Stomach (tissue), 19 donors: Measurements from ENCODE around the gene OR1N2. TPM values are rescaled to one million over a fixed set of nuclear protein-coding genes. Genes with fewer than 3 reads are reported as not detected.

Experiments
- DNase-seq, 2 donors: peaks; one replicate each; pipeline versions ENCODE4 v3.0.0 to v3.0.0-alpha.2; 2013 to 2019
- H3K27ac ChIP-seq, 5 donors: fragments of 200-600 bp in 4 of 5; sonication (generic) in 4 of 5; one replicate each; pipeline ENCODE4 v1.5.1; 2013 to 2019; ENCODE audit warnings: mild to moderate bottlenecking in 1 of 5, moderate library complexity in 1 of 5
- H3K27me3 ChIP-seq, 3 donors: fragments of 200-600 bp; sonication (generic); one replicate each; pipeline ENCODE4 v1.5.1; 2017 to 2019; ENCODE audit warnings: mixed run types in 1 of 3
- H3K36me3 ChIP-seq, 4 donors: fragments of 200-600 bp; sonication (generic); 1 replicate in 3 of 4; 2 replicates in 1 of 4; pipeline ENCODE4 v1.5.1; 2016 to 2019
- H3K4me1 ChIP-seq, 4 donors: fragments of 200-600 bp; sonication (generic); one replicate each; pipeline ENCODE4 v1.5.1; 2016 to 2019
- H3K4me3 ChIP-seq, 4 donors: fragments of 200-600 bp; sonication (generic) in 3 of 4; one replicate each; pipeline ENCODE4 v1.5.1; 2016 to 2019; ENCODE audit warnings: mild to moderate bottlenecking in 1 of 4
- H3K9me3 ChIP-seq, 4 donors: fragments of 200-600 bp; sonication (generic); one replicate each; pipeline ENCODE4 v1.5.1; 2016 to 2019
- EP300 ChIP-seq: sonication (generic); formaldehyde crosslinking; IDR thresholded peaks from one replicate; pipeline ENCODE4 v1.6.1; 2017; ENCODE audit warnings: antibody characterized with exemption
- POLR2A ChIP-seq, 4 donors: fragments of 450-650 bp; IDR thresholded peaks; one replicate each; pipeline ENCODE4 v1.6.1; 2016; ENCODE audit warnings: antibody characterized with exemption in 4 of 4, control low read depth in 2 of 4, mild to moderate bottlenecking in 1 of 4, moderate library complexity in 1 of 4
- POLR2AphosphoS5 ChIP-seq, 3 donors: sonication (generic); formaldehyde crosslinking; IDR thresholded peaks; one replicate each; pipeline ENCODE4 v1.6.1; 2016; ENCODE audit warnings: antibody characterized with exemption in 3 of 3
- WGBS, 5 donors: extraction: QIAGEN DNeasy Blood & Tissue Kit in 3 of 5; methylation state at CpG; one replicate each; pipeline versions ENCODE4 v1.1.5 to v1.1.7; 2013 to 2018; 5-methylcytosine and 5-hydroxymethylcytosine counted together
- intact Hi-C: fragments of 100-400 bp; cut with DNase I; formaldehyde crosslinking; loops from one replicate; pipeline ENCODE4 v1.15.1; 2023; ENCODE audit warnings: low total_unique reads
- long read RNA-seq, 10 donors: transcript quantifications; one replicate each; lab custom pipeline, GENCODE V29; 2026
- polyA plus RNA-seq, 3 donors: library from polyadenylated mRNA; stranded (reverse); fragments of 200-250 nt; gene quantifications; one replicate each; pipeline ENCODE4 v1.2.3, GENCODE V29; 2013
- total RNA-seq, 5 donors: library from RNA; depleted of rRNA; stranded (reverse); fragments of >200 nt; gene quantifications; one replicate each; pipeline versions ENCODE4 v1.1.0 to v1.2.3, GENCODE V29; 2014 to 2016
- TF ChIP-seq, protein P1 (sequence below), 7 experiments: fragments of 450-650 bp in 4 of 7; fragments of 200-600 bp in 3 of 7; sonication (generic) in 3 of 7; IDR thresholded peaks; one replicate each; pipeline ENCODE4 v1.5.1; 2016 to 2019; ENCODE audit warnings: antibody characterized with exemption in 7 of 7, control low read depth in 2 of 7, mild to moderate bottlenecking in 1 of 7
- donor health status: healthy with polysubstance abuse.
- donor health status: Bipolar disorder and iron deficiency.
- donor health status: healthy.

The OR1N2 gene, protein sequence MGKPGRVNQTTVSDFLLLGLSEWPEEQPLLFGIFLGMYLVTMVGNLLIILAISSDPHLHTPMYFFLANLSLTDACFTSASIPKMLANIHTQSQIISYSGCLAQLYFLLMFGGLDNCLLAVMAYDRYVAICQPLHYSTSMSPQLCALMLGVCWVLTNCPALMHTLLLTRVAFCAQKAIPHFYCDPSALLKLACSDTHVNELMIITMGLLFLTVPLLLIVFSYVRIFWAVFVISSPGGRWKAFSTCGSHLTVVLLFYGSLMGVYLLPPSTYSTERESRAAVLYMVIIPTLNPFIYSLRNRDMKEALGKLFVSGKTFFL
- total RNA-seq (not detected), polyA plus RNA-seq (not detected)
- long read RNA-seq, donor 1, result 0 reads
- long read RNA-seq, donor 2, result 0 reads
- long read RNA-seq, donor 3, result 0 reads
- long read RNA-seq, donor 4, result 0 reads
- long read RNA-seq, donor 5, result 0 reads
- long read RNA-seq, donor 6, result 0 reads
- long read RNA-seq, donor 7, result 0 reads
- long read RNA-seq, donor 8, result 0 reads
- long read RNA-seq, donor 9, result 0 reads
- long read RNA-seq, donor 10, result 0 reads

DNA sequence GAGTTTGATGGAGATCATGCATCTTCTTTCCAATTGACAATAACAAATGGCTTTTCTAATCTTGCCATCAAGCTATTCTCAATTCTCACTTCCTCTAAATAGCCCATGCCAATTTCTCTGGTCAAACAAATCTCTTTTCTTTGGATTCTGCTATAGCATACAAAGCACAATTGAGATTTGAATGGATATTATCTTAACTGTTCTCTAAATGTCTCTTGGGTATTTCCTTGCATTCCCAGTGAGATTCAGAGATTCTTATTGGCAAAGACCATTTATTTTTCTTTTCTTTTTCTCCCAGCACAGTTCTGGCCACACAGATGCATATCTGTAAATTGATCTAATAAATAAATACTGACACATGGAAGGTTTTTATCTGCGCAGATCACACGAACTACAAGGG lies at the start of gene OR1N2:
OR1N2 (plus strand) TSS at position 301 of the 400 bp plus-strand sequence. CDS start 100 bp downstream, outside the sequence.
- no peaks in the 10 kb centered on the region for H3K27me3 ChIP-seq
- intact Hi-C loops, result no loop called here
- TF ChIP-seq POLR2AphosphoS5 (IDR thresholded peaks at IDR 0.05) (no peak), POLR2A (IDR thresholded peaks at IDR 0.05) (no peak), EP300 (no peak)
- TF ChIP-seq, protein P1, sequence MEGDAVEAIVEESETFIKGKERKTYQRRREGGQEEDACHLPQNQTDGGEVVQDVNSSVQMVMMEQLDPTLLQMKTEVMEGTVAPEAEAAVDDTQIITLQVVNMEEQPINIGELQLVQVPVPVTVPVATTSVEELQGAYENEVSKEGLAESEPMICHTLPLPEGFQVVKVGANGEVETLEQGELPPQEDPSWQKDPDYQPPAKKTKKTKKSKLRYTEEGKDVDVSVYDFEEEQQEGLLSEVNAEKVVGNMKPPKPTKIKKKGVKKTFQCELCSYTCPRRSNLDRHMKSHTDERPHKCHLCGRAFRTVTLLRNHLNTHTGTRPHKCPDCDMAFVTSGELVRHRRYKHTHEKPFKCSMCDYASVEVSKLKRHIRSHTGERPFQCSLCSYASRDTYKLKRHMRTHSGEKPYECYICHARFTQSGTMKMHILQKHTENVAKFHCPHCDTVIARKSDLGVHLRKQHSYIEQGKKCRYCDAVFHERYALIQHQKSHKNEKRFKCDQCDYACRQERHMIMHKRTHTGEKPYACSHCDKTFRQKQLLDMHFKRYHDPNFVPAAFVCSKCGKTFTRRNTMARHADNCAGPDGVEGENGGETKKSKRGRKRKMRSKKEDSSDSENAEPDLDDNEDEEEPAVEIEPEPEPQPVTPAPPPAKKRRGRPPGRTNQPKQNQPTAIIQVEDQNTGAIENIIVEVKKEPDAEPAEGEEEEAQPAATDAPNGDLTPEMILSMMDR (IDR thresholded peaks at IDR 0.05), result no peak
- no peak for DNase-seq
- WGBS, 5 donors, result 50 to 77% (median 60%) methylated on average over 2 of the region's 2 CpGs
- no peaks in the 10 kb centered on the region for H3K9me3 ChIP-seq
- no peak within 1 kb of the TSS for H3K4me3 ChIP-seq
- no peak within 1 kb of the TSS for H3K27ac ChIP-seq
- no peaks in the 10 kb centered on the region for H3K36me3 ChIP-seq
- H3K4me1 ChIP-seq, result no peaks in the 10 kb centered on the region

DNA sequence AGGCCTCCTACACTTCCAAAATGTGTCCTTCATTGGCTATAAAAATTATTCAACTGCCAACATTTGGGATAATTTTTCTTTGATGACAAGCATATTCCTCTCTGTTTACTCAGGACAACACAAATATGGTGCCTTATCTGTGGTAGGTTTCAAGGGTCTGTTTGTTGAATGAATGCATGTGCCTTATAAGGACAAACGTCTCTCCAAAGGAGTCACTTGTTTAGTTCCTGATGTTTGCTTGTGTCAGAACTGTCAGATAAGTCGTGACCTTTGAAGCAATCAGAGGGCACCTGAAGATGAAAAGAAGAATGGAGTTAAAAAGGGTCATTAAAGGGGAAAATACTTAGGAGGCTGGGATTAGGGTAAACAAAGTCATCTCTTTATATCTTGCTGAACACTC lies 45.9 kb upstream of the OR1N2 start:
- no peak overlapping the region for H3K4me3 ChIP-seq
- DNase-seq, result no peak
- H3K27me3 ChIP-seq, result no peaks in the 10 kb centered on the region
- TF ChIP-seq POLR2A (IDR thresholded peaks at IDR 0.05) (no peak), POLR2AphosphoS5 (IDR thresholded peaks at IDR 0.05) (no peak), EP300 (no peak)
- TF ChIP-seq, protein P1 (IDR thresholded peaks at IDR 0.05), result no peak
- WGBS, 5 donors, result 17 to 25% (median 25%) methylated on average over 2 of the region's 2 CpGs
- H3K27ac ChIP-seq, result no peak overlapping the region
- no peaks in the 10 kb centered on the region for H3K9me3 ChIP-seq
- no peaks in the 10 kb centered on the region for H3K36me3 ChIP-seq
- intact Hi-C loops, result no loop called here
- no peaks in the 10 kb centered on the region for H3K4me1 ChIP-seq

DNA sequence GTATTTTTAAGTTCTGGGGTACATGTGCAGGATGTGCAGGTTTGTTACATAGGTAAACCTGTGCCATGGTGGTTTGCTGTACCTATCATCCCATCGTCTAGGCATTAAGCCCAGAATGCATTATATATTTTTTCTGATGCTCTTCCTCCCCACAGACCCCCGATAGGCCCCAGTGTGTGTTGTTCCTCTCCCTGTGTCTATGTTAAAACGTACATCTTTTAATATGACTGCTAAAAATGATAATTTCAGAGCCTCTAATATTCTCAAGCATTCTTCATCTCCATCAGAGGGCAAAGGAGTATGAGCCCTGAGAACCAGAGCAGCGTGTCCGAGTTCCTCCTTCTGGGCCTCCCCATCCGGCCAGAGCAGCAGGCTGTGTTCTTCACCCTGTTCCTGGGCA lies 42.4 kb upstream of the OR1N2 start, which contains the start of gene OR1J2:
OR1J2 (plus strand) TSS at position 301 of the 400 bp plus-strand sequence; CDS start at position 301, 0 bp downstream.
- no peaks in the 10 kb centered on the region for H3K4me1 ChIP-seq
- no peak within 1 kb of the TSS for H3K27ac ChIP-seq
- intact Hi-C loops, result loop anchor here (10.0 kb wide), 1 partner anchor 64 kb away; no protein-coding TSS in a partner anchor
- no peak within 1 kb of the TSS for H3K4me3 ChIP-seq
- H3K36me3 ChIP-seq, result no peaks in the 10 kb centered on the region
- TF ChIP-seq POLR2A (IDR thresholded peaks at IDR 0.05), result no peak
- no peak for DNase-seq
- H3K27me3 ChIP-seq, result no peaks in the 10 kb centered on the region
- H3K9me3 ChIP-seq, result no peaks in the 10 kb centered on the region
- 79 to 89% (median 83%) methylated on average over 6 of the region's 6 CpGs for WGBS, 5 donors

DNA sequence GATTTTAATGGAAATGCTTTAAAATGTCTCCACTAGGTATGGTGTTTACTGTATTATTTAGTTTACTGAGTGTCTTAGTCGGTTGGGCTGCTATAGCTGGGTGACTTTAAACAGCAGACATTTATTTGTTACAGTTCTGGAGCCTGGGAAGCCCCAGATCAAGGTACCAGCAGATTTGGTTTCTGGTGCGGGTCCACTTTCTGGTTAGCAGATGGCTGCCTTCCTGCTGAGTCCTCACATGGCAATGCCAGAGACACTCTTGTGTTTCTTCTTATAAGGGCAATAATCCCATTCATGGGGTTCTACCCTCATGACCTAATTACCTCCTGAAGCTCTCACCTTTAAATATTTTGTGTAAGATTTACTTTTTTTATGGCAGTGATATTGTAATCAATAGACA lies 34.7 kb upstream of the OR1N2 start:
- 52 to 64% (median 53%) methylated on average over 2 of the region's 2 CpGs for WGBS, 5 donors
- intact Hi-C loops, result loop anchor here (10.0 kb wide), 1 partner anchor 57 kb away; no protein-coding TSS in a partner anchor
- DNase-seq, result no peak
- H3K4me3 ChIP-seq, result no peak overlapping the region
- H3K9me3 ChIP-seq, result no peaks in the 10 kb centered on the region
- H3K27me3 ChIP-seq, result no peaks in the 10 kb centered on the region
- H3K36me3 ChIP-seq, result no peaks in the 10 kb centered on the region
- TF ChIP-seq, protein P1 (IDR thresholded peaks at IDR 0.05), result no peak
- TF ChIP-seq POLR2AphosphoS5 (IDR thresholded peaks at IDR 0.05) (no peak), POLR2A (IDR thresholded peaks at IDR 0.05) (no peak)
- H3K4me1 ChIP-seq, result no peaks in the 10 kb centered on the region
- no peak overlapping the region for H3K27ac ChIP-seq
